Measurements from ENCODE around the gene POU6F1. TPM values are rescaled to one million over a fixed set of nuclear protein-coding genes. Genes with fewer than 3 reads are reported as not detected.

Gene POU6F1
- total RNA-seq, 1 experiment from 2014 or later, result 1.4 TPM

DNA sequence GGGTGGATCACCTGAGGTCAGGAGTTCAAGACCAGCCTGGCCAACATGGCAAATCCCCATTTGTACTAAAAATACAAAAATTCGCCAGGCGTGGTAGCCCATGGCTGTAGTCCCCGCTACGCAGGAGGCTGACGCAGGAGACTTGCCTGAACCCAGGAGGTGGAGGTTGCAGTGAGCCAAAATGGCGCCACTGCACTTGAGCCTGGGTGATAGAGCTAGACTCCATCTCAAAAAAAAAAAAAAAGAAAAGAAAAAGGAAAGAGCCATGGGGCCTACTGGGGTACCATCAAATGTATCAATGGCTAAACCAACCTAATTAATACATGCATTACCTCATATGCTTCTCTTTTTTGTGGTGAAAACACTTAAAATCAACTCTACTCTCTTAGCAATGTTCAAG, 55.6 kb downstream of the POU6F1 start:
- DNase-seq (ENCODE audit: low read depth), result no peak

DNA sequence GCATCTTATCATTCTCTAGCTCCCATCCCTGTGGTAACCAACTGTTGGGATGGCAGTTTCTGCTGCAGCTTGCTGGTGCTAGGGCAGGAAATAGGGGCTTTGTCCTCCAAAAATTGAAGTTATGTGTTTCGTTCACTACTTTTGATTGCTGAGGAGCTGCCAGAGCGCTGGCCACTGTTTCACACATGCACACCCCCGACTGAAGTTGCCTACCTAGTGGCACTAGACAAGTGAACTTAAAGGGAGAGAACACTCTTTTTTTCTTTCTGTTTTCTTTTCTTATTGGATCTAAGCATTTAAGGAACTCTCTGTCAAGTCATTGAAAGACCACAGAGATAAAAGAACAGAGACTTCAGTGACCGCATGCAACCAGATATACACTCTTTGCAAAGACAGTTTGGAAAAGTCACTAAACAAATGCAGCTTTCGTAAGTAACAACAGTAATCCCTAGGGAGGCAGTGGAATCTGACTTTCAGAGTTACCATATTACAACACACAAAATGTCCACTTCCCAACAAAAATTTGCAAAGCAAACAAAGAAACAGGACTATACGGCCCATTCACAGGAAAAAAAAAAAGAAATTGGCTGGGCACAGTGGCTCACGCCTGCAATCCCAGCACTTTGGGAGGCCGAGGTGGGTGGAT, 56.9 kb downstream of the POU6F1 start:
- DNase-seq (ENCODE audit: low read depth), result no peak

DNA sequence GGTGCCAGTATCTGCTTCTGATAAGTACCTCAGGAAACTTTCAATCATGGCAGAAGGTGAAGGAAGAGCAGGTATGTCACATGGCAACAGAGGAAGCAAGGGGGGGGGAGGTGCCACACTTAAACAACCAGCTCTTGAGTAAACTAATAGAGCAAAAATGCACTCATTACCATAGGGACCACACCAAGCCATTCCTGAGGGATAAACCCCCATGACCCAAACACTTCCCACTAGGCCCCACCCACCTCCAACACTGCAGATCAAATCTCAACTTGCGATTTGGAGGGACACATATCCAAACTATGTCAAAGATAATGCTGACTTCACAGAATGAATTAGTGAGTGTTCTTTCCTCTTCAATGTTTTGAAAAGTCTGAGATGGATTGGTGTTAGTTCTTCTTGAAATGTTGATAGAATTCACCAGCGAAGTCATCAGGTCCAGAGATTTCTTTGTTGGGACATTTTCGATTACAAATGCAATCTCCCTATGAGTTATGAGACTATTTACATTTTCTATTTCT, 61.6 kb downstream of the POU6F1 start:
- DNase-seq (ENCODE audit: low read depth), result peak; percentile 9

DNA sequence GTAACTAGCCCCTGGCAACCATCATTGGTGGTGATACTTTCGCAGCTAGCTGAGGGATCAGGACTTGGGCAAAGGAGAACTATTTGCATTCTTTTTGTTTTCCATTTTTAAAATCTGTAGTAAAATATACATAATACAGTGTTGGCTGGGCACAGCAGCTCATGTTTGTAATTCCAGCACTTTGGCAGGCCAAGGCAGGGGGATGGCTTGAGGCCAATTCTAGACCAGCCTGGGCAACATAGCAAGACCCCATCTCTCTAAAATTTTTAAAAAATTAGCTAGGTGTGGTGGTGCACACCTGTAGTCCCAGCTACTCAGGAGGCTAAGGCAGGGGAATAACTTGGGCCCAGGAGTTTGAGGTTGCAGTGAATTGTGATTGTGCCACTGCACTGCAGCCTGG, 64.9 kb downstream of the POU6F1 start:
- no peak for DNase-seq (ENCODE audit: low read depth)

DNA sequence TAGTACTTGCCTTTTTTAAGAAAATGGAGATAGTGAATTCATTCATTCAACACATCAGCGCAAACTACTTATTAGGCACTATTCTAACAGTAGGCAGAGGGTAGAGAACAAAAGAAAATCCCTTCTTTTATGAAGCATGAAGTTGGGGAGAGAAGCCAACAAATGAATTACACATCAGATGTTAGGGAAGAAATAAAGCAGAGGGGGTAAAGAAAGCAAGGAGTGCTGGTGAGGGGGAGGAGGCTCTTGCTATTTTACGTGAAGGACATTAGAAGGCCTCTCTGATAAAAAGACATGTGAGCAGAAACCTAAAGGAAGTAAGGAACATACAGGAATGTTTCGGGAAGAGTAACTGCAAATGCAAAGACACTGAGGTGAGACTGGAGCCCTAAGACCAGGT, 67.1 kb downstream of the POU6F1 start:
- DNase-seq (ENCODE audit: low read depth), result no peak

DNA sequence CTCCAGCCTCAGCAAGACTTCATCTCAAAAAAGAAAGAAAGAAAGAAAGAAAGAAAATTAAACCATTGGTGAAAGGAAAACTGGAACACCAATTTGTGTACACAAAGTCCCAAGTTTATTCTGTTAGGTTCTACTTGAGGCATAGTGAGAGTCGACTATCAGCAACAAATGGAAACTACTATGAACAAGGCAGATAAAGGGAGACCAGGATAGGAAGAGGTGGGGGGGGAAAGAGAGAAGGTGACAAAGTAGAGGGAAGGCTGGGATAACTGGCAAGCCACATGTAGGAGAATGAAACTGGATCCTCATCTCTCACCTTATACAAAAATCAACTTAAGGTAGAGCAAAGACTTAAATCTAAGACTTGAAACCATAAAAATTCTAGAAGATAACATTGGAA, 70.6 kb downstream of the POU6F1 start:
- DNase-seq (ENCODE audit: low read depth), result no peak

DNA sequence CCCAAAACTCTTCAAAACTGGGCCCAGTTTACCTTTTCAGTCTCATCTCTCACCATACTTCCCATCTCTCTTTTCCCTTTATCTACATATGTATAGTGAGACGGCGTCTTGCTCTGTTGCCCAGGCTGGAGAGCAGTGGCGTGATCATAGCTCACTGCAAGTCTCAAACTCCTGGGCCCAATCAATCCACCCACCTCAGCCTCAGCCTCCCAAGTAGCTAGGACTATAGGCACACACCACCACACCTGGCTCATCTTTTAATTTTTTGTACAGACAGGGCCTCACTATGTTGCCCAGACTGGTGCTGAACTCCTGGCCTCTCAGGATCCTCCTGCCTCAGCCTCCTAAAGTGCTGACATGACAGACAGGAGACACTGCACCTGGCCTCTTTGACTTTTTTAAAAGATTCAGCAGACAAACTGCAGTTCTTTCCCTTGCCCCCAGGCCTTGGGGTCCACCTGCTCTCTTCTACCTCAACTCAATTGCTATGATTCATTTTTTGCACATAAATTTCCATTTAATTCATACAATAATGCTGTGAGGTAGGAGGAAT, 78.5 kb downstream of the POU6F1 start:
- DNase-seq (ENCODE audit: low read depth), result no peak

Other genes with a start within 250 kb of the POU6F1 start
- gene SLC11A2, start 191.7 kb downstream of the POU6F1 start, total RNA-seq (2014; rRNA removed; shearing (Covaris generic)), result 13.7 and 17.9 TPM in 2 replicates
- gene LETMD1, start 169.7 kb downstream of the POU6F1 start, total RNA-seq (2014; rRNA removed; shearing (Covaris generic)), result 33.0 and 40.3 TPM in 2 replicates
- 12.6 and 16.8 TPM in 2 replicates for gene CSRNP2, start 134.5 kb downstream of the POU6F1 start, total RNA-seq (2014; rRNA removed; shearing (Covaris generic))
- gene TFCP2, start 44.9 kb downstream of the POU6F1 start, total RNA-seq (2014; rRNA removed; shearing (Covaris generic)), result 4.9 and 6.8 TPM in 2 replicates
- 480 and 492 TPM in 2 replicates for gene DAZAP2, start 20.8 kb upstream of the POU6F1 start, total RNA-seq (2014; rRNA removed; shearing (Covaris generic))
- 15.8 and 17.8 TPM in 2 replicates for gene SMAGP, start 52.4 kb upstream of the POU6F1 start, total RNA-seq (2014; rRNA removed; shearing (Covaris generic))
- gene BIN2, start 106.1 kb upstream of the POU6F1 start, total RNA-seq (2014; rRNA removed; shearing (Covaris generic)), result not detected in 2 replicates
- not detected in 2 replicates for gene CELA1, start 128.6 kb upstream of the POU6F1 start, total RNA-seq (2014; rRNA removed; shearing (Covaris generic))
- 31.4 and 48.0 TPM in 2 replicates for gene GALNT6, start 173.3 kb upstream of the POU6F1 start, total RNA-seq (2014; rRNA removed; shearing (Covaris generic))
- 2.5 and 12.3 TPM in 2 replicates for gene SLC4A8, start 206.8 kb upstream of the POU6F1 start, total RNA-seq (2014; rRNA removed; shearing (Covaris generic))

Data from M059J (cell line).